ENCODE data around the gene SLIT3.
"Not testable (repeated sequence)": the region's sequence is repeated elsewhere in the genome, so short reads cannot be mapped to it uniquely, and the experiment has no call there.

SLIT3 gene

GRCh38 chr5:169142264-169142970 lies 158.5 kb downstream of the SLIT3 start:
- no peak for DNase-seq (ENCODE audit: low spot score)

- not testable (repeated sequence) for DNase-seq (ENCODE audit: low spot score)
Measured at GRCh38 chr5:169140215-169140614, 160.7 kb downstream of the SLIT3 start.

GRCh38 chr5:169139480-169140050 lies 161.4 kb downstream of the SLIT3 start:
- no peak for DNase-seq (ENCODE audit: low spot score)

GRCh38 chr5:169133531-169133930 lies 167.4 kb downstream of the SLIT3 start:
- DNase-seq (ENCODE audit: low spot score) = no peak

GRCh38 chr5:169132302-169132660 lies 168.7 kb downstream of the SLIT3 start:
- DNase-seq (ENCODE audit: low spot score) = no peak

GRCh38 chr5:169131616-169132301 lies 169.2 kb downstream of the SLIT3 start:
- no peak for DNase-seq (ENCODE audit: low spot score)

- no peak for DNase-seq (ENCODE audit: low spot score)
Measured at GRCh38 chr5:169128679-169129078, 172.3 kb downstream of the SLIT3 start.

GRCh38 chr5:169127431-169127830 lies 173.5 kb downstream of the SLIT3 start:
- DNase-seq (ENCODE audit: low spot score) = no peak

- no peak for DNase-seq (ENCODE audit: low spot score)
Measured at GRCh38 chr5:169126481-169127021, 174.4 kb downstream of the SLIT3 start.

- no peak for DNase-seq (ENCODE audit: low spot score)
Measured at GRCh38 chr5:169125571-169125970, 175.4 kb downstream of the SLIT3 start.

- no peak for DNase-seq (ENCODE audit: low spot score)
Measured at GRCh38 chr5:169122951-169123350, 178.0 kb downstream of the SLIT3 start.

- no peak for DNase-seq (ENCODE audit: low spot score)
Measured at GRCh38 chr5:169121630-169122420, 179.1 kb downstream of the SLIT3 start.

GRCh38 chr5:169119288-169120048 lies 181.5 kb downstream of the SLIT3 start:
- DNase-seq (ENCODE audit: low spot score) = no peak

GRCh38 chr5:169116961-169117461 lies 183.9 kb downstream of the SLIT3 start:
- no peak for DNase-seq (ENCODE audit: low spot score)

- no peak for DNase-seq (ENCODE audit: low spot score)
Measured at GRCh38 chr5:169115461-169116124, 185.3 kb downstream of the SLIT3 start.

- no peak for DNase-seq (ENCODE audit: low spot score)
Measured at GRCh38 chr5:169114466-169115065, 186.4 kb downstream of the SLIT3 start.

GRCh38 chr5:169112016-169112415 lies 188.9 kb downstream of the SLIT3 start:
- DNase-seq (ENCODE audit: low spot score) = no peak

- DNase-seq (ENCODE audit: low spot score) = no peak
Measured at GRCh38 chr5:169106911-169107706, 193.8 kb downstream of the SLIT3 start.

- not testable (repeated sequence) for DNase-seq (ENCODE audit: low spot score)
Measured at GRCh38 chr5:169105582-169105981, 195.4 kb downstream of the SLIT3 start.
